ENCODE data around the gene RASSF5.
"Not testable (repeated sequence)": the region's sequence is repeated elsewhere in the genome, so short reads cannot be mapped to it uniquely, and the experiment has no call there.

The RASSF5 gene

DNA sequence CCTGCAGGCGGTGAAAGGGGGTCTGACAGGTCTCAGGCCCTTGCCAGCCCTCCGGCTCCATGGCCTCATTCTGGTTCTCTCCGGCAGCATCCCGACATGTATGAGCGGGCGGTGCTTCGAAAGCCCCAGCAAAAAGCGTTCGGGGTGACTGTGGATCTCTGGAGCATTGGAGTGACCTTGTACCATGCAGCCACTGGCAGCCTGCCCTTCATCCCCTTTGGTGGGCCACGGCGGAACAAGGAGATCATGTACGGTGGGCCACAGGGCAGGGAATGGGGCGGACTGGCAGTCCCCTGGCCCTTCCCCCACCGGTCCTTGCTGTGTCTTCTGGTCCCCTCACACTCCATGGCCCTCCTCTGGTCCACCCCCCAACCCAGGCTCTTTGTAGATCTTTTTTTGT lies 30.7 kb upstream of the RASSF5 start:
- DNase-seq (ENCODE audit: low read depth), result no peak

DNA sequence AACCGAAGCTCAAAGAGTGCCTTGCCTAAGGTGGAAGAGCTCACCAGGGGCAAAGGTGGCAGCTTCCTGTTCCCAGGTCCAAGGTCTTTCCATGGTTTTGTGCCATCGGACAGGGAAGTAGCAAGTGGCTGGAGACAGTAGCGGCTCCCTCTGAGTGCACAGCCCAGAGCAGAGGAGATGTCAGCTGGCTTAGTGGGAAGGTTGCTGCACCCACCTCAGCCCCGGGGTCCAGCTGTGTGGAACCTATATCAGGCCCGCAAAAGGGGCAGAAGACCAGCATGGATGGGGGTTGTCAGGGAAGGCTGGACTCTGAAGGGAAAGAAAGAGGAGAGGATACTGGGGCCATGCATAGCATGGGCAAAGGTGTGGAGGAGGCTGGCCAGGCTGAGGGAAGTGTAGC lies 30.2 kb upstream of the RASSF5 start:
- no peak for DNase-seq (ENCODE audit: low read depth)

DNA sequence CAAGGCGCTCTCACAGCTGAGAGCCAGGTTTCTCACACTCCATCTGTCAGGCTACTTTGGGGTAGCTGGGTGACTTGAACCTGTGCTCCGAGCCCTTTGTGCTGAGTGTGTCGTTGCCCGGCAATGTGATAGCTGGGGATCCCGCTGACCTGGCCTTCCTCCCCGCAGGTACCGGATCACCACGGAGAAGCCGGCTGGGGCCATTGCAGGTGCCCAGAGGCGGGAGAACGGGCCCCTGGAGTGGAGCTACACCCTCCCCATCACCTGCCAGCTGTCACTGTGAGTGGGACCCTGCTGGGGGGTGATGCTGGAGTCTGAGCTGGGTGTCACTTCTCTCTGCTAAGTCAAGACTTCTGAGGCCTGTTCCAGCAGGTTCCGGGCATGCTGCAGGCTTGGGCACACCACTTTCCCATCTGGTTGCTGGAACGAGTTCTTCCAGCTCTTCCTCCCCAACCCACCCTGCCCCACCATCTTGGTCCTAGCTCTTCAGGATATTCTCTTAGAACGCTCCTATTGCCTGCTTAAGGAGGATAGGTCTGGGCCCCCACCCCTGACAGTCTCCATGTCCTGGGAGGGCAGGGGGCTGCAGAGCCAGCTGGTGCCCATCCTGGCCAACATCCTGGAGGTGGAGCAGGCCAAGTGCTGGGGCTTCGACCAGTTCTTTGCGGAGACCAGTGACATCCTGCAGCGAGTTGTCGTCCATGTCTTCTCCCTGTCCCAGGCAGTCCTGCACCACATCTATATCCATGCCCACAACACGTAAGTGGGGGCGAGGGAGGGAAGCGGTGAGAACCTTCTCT lies 29.6 kb upstream of the RASSF5 start:
- no peak for DNase-seq (ENCODE audit: low read depth)

DNA sequence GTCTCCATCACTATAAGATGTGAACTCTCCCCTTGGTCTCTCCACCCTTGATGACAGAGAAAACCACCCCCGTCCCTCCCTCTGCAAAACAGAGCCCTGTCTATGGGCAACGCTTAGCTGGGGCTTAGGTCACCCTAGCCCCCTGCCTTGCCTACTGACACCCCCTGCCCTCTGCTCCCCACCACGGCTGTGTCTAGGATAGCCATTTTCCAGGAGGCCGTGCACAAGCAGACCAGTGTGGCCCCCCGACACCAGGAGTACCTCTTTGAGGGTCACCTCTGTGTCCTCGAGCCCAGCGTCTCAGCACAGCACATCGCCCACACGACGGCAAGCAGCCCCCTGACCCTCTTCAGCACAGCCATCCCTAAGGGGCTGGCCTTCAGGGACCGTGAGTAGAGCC lies 28.6 kb upstream of the RASSF5 start:
- no peak for DNase-seq (ENCODE audit: low read depth)

DNA sequence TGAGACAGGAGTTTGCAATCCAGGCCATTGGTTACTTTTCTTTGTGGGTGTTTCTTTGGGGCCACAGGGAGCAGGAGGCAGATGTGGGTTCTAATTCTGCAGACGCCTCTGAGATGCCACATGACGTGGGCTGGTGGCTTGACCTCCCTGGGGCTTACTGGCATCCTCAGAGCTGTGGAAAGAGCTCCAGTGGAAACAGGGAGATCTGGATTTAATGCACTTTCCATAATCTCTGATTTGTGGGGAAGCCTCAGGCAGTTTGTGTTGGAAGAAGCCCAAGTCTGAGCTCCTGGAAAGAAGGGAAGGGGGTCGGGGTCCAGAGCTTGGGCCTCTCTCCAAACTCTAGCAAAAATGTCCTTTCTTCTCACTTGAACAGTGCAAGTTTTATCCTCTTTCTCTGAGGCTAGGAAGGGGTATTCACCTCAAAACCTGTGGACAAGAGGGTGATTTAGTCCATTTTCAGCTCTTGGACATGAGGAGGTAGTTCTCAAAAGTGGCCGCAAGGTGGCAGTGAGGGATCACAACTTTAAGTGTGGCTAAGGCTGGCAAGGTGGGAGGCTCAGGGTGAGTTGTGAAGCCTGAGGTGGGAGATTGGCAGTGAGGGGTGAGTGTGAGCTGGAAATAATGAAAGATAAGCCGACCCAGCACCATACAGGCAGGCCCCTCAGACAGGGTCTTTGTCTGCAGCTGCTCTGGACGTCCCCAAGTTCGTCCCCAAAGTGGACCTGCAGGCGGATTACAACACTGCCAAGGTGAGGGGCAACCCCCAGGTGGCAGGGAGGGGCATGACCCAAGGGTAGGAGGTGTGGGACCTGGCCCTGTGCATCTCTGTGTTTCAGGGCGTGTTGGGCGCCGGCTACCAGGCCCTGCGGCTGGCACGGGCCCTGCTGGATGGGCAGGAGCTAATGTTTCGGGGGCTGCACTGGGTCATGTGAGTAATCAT lies 27.9 kb upstream of the RASSF5 start:
- DNase-seq (ENCODE audit: low read depth), result peak; percentile 47

DNA sequence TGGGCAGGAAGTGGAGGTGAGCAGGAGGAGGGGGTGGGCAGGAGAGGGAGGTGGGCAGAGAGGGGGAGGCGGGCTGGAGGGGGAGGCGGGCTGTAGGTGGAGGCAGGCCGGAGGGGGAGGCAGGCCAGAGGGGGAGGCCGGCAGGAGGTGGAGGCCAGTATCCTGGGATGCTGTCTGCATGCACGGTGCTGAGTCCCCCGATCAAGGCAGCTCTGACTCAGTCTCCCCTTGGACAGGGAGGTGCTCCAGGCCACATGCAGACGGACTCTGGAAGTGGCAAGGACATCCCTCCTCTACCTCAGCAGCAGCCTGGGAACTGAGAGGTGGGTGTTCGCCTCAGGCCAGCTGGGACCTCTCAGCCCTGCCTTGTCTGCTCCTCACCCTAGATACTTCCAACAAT lies 27.1 kb upstream of the RASSF5 start:
- DNase-seq (ENCODE audit: low read depth), result no peak

DNA sequence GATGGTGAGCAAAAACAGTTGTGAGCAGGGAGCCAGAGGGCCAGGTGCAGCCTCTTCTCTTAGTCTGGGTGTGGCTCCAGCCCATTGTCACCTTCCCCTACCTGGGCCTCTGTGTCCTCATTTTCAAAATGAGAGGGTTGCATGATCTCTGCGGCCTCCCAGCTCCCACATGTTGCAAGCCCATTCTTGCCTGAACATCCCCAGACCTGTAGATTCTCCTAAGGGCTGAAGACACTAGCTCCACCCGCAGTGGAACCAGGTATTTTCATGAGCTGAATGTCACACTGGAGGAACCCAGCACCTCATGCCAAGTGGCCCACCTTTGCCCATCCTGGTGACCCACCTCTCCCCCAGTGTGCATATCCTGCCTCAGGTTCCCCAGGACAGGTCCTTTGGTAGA lies 24.7 kb upstream of the RASSF5 start:
- no peak for DNase-seq (ENCODE audit: low read depth)

DNA sequence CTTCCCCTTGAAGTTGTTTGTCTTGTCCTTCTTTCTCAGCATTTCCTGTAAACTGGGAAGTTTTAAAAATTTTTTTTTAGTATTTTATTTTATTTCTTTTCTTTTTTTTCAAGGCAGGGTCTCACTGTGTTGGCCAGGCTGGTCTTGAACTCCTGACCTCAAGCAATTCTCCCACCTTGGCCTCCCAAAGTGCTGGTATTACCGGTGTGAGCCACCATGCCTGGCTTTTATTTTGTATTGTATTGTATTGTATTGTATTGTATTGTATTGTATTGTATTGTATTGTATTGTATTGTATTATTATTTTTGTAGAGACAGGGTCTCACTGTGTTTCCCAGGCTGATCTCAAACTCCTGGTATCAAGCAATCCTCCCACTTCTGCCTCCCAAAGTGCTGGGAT lies 23.5 kb upstream of the RASSF5 start:
- DNase-seq (ENCODE audit: low read depth), result not testable (repeated sequence)

DNA sequence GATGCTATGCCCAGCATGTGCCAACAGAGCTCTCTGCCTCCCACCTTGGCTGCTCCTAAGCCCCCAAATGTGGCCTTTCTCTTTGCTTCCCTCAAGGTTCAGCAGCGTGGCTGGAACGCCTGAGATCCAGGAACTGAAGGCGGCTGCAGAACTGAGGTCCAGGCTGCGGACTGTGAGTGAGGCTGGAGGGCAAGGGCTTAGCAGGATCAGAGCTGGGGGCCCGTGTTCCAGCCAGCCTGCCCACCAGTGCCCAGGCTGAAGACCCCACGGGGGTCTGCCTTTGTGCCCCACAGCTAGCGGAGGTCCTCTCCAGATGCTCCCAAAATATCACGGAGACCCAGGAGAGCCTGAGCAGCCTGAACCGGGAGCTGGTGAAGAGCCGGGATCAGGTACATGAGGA lies 22.4 kb upstream of the RASSF5 start:
- DNase-seq (ENCODE audit: low read depth), result no peak

DNA sequence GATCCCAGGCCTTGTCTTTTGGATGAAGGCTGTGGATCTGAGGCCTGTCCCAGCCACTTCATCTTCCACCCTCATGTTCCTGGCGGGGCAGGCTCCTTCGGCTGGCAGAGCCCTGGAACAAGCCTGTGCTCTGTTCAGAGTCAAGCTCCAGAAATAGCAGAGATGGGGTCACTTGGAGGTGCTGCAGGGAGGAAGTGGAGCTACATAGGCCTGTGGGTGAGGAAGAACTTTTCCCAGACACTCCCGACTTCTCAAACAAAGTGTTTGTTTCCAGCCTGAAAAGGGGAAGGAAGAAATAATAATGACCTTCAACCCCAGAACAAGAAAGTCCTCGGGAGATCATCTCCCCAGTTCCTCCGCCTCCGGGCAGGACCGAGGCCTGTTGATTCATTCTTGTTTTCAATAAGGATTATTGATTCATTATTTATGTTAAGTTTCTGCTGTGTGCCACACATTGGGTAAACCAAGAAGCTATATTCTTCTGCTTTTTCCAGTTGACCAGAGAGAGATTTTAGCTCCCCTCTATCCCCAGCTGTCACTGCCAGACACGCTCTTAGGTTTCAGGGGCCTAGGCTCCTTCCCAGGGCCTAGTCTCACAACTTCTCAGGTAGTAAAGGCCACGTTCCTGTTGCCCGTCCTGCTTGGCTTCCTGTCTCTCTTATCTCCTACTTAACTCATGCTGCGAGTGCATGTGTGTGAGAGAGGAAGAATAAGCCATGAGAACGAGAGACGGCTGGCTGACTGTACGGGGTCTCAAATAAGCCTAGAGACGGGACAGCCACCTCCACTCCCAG lies 20.1 kb upstream of the RASSF5 start:
- DNase-seq (ENCODE audit: low read depth), result no peak

DNA sequence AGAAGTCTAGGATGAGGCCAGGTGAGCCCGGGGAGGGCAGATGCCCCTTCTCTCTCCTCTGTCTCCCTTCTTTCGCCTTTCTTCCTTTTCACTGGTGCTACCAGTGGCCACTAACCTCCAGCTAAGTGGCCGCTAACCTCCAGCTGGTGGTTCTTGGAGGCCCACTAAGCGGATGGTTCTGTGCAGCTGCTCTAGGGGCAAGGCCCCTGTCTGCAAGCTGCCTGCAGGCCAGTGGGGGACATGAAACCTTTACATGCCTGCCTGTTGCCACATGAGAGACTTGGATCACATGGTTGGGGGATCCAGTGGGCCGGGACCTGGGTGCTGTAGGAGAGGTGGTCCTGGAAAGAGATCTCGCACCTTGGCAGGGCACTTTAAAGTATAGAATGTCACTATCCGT lies 19.4 kb upstream of the RASSF5 start:
- no peak for DNase-seq (ENCODE audit: low read depth)

DNA sequence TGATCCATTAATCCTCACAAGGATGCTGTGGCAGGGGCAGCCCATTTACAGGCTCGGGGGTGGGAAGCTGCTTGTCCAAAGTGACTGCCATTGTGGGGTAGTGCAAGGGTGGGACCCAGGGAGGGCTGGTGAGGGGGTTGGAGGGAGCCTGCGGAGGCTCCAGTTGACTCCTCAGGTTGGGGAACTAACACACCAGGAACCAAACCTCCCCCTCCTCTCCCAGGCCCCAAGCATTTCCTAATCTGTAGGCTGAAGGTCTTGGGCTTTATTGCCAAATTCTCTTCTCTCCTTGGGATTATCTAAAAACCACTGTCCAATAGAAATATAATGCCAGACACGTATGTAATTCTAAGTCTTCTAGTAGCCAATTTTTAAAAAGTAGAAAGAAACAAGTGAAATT lies 18.9 kb upstream of the RASSF5 start:
- no peak for DNase-seq (ENCODE audit: low read depth)

DNA sequence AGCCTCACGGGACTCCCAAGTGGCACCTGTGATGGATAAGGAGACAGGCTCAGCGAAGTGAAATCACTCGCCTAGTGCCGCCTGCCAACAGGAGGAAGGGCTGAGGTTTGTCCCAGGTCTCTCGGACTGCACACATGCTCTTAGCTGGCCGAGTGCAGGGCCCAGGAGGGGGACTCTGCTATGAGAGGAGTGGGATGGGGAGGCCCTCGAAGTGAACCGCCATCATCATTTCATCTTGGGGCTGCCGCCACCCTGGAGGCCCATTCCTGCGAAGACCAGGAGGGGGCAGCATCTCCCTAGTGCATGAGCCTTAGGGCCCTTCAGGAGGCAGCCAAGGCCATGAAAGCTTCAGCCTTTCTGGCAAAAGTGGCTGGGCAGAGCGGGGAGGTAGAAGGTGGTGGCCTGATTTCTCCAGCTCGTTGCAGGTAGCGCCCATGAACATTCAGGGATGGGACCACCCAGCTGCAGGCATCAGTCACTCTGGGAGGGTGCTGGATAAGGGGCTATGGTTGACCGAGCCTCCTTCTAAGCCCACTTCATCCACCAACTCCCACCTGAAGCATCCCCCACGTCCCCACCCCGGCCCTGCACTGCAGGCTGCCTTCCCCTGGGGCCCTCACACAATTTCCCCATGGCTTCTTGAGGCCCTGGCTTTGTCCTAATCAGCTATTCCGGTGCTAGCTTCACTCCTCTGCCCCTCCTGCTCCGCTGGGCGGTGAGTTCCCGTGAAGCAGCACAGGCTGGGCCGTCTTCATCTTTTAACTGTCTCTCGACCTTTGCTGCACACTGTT lies 17.2 kb upstream of the RASSF5 start:
- DNase-seq (ENCODE audit: low read depth), result peak; percentile 35

DNA sequence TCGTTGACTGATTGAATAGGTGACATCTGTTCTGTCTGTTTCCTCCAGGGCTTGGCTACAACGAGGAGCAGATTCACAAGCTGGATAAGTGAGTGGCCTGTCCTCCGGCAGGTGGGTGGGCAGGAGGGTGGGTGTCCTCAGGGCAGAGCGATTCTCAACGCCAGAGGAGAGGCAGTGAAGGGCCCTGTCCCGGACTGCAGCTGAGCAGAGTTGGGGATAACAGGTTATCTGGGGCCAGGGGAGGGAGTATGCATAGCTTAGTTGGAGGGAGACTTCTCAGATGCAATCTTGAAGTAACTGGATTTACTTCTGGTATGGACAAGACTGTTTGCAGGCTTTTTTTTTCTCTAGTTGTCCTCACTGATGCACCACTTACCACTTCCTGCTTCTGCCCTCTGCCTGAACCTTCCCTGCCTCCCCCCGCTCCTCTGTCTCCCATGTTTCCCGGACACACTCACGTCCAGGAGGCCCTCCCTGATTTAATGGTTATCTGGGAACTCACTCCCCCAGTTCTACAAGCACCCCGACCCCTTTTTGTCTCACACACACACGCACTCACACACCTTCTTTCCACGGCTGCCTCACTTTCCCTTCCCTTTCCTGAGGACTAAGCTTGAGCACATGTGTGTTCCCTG lies 16.4 kb upstream of the RASSF5 start:
- DNase-seq (ENCODE audit: low read depth), result no peak

DNA sequence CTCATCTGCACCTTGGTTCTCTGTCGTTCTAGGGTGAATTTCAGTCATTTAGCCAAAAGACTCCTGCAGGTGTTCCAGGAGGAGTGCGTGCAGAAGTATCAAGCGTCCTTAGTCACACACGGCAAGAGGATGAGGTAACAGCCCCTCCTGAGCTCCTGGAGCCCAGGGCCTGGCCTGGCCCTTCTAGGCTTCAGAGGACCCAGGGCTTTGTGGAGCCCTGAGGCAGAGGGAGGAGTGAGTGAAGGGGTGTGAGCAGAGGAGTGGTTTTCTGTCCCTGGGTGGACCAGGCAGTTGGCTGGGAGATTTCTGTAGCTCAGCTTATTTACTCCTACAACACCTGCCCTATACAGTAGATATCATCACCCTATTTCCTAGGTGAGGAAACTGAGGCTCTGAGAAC lies 15.7 kb upstream of the RASSF5 start:
- DNase-seq (ENCODE audit: low read depth), result no peak

DNA sequence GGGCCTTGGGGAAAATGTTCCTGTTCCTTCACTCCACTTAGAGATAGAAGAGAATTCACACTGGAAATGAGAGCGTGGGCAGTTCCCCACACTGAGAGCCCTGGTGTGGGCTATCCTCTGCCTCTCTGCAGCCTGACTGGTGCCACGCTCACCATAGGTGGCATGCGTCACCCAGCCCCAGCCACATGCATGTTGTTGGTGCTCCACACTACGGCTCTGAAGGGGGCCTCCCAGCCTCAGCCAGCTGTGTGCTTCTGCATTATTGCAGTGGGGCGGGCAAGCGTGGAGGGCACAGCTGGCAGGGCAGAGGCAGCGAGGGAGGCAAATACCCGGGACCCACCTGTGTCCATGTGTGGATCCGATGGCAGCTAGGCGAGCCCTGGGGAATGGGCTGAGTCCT lies 14.7 kb upstream of the RASSF5 start:
- no peak for DNase-seq (ENCODE audit: low read depth)

DNA sequence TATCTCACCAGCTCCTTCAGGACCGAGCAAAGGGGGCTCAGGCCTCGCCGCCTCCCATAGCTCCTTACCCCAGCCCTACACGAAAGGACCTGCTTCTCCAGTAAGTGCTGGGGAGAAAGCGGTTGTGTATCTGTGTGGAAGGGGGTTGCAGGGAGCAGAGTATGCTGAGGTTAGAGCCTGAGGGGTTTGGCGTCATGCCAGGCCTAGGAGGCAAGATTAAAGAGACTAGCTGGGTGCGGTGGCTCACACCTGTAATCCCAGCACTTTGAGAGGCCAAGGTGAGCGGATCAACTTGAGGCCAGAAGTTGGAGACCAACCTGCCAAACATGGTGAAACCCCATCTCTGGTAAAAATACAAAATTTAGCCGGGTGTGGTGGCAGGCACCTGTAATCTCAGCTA lies 14.1 kb upstream of the RASSF5 start:
- DNase-seq (ENCODE audit: low read depth), result no peak

DNA sequence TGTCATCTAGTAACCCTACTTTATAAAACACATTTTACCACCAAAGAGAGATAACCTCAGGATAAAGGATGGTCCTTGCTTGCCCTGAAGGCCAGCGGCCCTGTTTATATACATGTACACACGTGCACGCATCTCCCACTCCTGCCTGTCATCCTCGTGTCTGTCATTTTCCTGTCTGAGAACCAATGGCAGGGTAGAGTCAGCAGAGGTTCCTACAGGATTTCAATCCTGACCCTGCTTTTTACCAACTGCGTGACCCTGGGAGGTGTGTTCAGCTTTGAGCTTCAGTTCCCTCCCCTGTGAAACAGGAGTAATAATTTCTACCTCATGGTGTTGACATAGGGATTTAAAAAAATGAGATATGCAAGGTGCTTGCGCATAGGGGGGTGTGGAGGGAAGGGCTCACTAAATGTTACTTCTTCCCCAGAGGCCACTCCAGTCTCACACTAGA lies 12.3 kb upstream of the RASSF5 start:
- DNase-seq (ENCODE audit: low read depth), result no peak

DNA sequence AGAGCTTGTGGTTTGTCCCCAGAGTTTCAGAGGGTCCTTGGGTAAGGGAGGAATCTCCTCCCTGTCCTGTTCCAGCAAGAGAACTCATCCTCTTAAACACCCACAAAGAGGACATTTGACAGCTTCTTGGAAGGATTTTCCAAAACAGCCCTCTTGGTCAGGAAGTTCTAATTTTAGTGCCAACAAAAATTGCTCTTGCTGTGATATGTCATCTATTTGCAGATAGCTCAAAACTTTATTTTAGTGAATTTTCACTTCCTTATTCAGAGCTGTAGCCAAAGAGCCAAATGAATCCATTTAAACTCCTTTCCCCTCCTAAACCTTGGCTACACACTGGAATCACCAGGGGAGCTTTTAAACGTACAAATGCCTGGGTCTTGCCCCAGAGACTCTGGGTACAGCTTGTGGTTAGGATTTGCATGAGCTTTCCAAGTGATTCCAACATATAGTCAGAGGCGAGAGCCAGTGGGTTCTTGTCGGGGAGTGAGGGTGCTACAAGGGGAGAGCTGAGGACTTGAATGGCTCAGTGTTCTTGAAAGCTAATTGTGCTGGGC lies 11.8 kb upstream of the RASSF5 start:
- no peak for DNase-seq (ENCODE audit: low read depth)

DNA sequence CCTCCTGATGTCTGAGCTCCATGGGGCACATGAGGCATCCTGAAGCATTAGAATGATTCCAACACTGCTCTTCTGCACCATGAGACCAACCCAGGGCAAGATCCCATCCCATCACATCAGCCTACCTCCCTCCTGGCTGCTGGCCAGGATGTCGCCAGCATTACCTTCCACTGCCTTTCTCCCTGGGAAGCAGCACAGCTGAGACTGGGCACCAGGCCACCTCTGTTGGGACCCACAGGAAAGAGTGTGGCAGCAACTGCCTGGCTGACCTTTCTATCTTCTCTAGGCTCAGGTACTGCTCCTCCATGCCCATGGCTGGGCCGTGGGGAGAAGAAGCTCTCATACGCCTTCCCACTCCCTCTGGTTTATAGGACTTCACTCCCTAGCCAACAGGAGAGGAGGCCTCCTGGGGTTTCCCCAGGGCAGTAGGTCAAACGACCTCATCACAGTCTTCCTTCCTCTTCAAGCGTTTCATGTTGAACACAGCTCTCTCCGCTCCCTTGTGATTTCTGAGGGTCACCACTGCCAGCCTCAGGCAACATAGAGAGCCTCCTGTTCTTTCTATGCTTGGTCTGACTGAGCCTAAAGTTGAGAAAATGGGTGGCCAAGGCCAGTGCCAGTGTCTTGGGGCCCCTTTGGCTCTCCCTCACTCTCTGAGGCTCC lies 11.1 kb upstream of the RASSF5 start:
- DNase-seq (ENCODE audit: low read depth), result no peak

Measured in GM04504 (cell line).